H1 (cell line): ENCODE results near the gene ITSN1.

Experiments
- BACH1 ChIP-seq: IDR thresholded peaks from 2 replicates; pipeline ENCODE4 v1.6.1; 2012; ENCODE audit warnings: low read length, improper control_type of control experiment
- CTCF ChIP-seq, 3 experiments: IDR thresholded peaks; 1 replicate in 2 of 3; 2 replicates in 1 of 3; pipeline versions ENCODE4 v1.5.1 to v1.6.1; 2011; ENCODE audit warnings: low read length in 3 of 3, mild to moderate bottlenecking in 3 of 3, inconsistent platforms in 2 of 3, low read depth in 1 of 3, moderate library complexity in 1 of 3; ENCODE audit not compliant: insufficient read depth in 1 of 3; ENCODE audit errors: control extremely low read depth in 1 of 3
- GABPA ChIP-seq: IDR thresholded peaks from 2 replicates; pipeline ENCODE4 v1.6.1; 2011; ENCODE audit warnings: mild to moderate bottlenecking, low read length, moderate library complexity, borderline replicate concordance; ENCODE audit not compliant: insufficient read depth
- HDAC2 ChIP-seq, 2 experiments: fragments of 300-600 bp in 1 of 2; sonication (generic) in 1 of 2; IDR thresholded peaks; 2 replicates each; pipeline ENCODE4 v1.6.1; 2011 to 2012; ENCODE audit warnings: low read depth in 2 of 2, low read length in 2 of 2, mild to moderate bottlenecking in 2 of 2, moderate library complexity in 2 of 2, borderline replicate concordance in 1 of 2, inconsistent platforms in 1 of 2
- HDAC6 ChIP-seq: IDR thresholded peaks from one replicate; pipeline ENCODE4 v1.7.1; 2012; ENCODE audit warnings: low read depth, mild to moderate bottlenecking, inconsistent platforms, low read length, moderate library complexity
- NRF1 ChIP-seq: IDR thresholded peaks from 2 replicates; pipeline ENCODE4 v1.6.1; 2011; ENCODE audit warnings: mild to moderate bottlenecking, low read depth, low read length, improper control_type of control experiment
- SP2 ChIP-seq: IDR thresholded peaks from 2 replicates; pipeline ENCODE4 v1.6.1; 2012; ENCODE audit warnings: mild to moderate bottlenecking, low read length, inconsistent platforms
- TAF1 ChIP-seq: IDR thresholded peaks from 2 replicates; pipeline ENCODE4 v1.6.1; 2011; ENCODE audit warnings: mild to moderate bottlenecking, low read depth, low read length
- TF ChIP-seq, protein P1 (sequence below): IDR thresholded peaks from 2 replicates; pipeline ENCODE4 v1.6.1; 2011; ENCODE audit warnings: low read length, improper control_type of control experiment
- TF ChIP-seq, protein P2 (sequence below): IDR thresholded peaks from 2 replicates; pipeline ENCODE4 v1.6.1; 2011; ENCODE audit warnings: low read depth, mild to moderate bottlenecking, low read length; ENCODE audit not compliant: insufficient read depth
- TF ChIP-seq, protein P3 (sequence below): IDR thresholded peaks from 2 replicates; pipeline ENCODE4 v1.6.1; 2012; ENCODE audit warnings: low read length, inconsistent platforms

- TF ChIP-seq HDAC2 (IDR thresholded peaks at IDR 0.05; ENCODE audit: borderline replicate concordance in 1 of 2, low read depth in 2 of 2, low read length in 2 of 2): no peak
- TF ChIP-seq, protein P1, sequence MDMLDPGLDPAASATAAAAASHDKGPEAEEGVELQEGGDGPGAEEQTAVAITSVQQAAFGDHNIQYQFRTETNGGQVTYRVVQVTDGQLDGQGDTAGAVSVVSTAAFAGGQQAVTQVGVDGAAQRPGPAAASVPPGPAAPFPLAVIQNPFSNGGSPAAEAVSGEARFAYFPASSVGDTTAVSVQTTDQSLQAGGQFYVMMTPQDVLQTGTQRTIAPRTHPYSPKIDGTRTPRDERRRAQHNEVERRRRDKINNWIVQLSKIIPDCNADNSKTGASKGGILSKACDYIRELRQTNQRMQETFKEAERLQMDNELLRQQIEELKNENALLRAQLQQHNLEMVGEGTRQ: no peak
- TF ChIP-seq NRF1: no peak
- no peak for TF ChIP-seq GABPA
- TF ChIP-seq SP2: no peak
- TF ChIP-seq CTCF (IDR thresholded peaks at IDR 0.05; ENCODE audit: control extremely low read depth in 1 of 3, insufficient read depth in 1 of 3, low read depth in 1 of 3, low read length in 3 of 3): no peak
- TF ChIP-seq, protein P2, sequence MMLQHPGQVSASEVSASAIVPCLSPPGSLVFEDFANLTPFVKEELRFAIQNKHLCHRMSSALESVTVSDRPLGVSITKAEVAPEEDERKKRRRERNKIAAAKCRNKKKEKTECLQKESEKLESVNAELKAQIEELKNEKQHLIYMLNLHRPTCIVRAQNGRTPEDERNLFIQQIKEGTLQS: no peak
- TF ChIP-seq, protein P3, sequence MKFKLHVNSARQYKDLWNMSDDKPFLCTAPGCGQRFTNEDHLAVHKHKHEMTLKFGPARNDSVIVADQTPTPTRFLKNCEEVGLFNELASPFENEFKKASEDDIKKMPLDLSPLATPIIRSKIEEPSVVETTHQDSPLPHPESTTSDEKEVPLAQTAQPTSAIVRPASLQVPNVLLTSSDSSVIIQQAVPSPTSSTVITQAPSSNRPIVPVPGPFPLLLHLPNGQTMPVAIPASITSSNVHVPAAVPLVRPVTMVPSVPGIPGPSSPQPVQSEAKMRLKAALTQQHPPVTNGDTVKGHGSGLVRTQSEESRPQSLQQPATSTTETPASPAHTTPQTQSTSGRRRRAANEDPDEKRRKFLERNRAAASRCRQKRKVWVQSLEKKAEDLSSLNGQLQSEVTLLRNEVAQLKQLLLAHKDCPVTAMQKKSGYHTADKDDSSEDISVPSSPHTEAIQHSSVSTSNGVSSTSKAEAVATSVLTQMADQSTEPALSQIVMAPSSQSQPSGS: no peak
- no peak for TF ChIP-seq TAF1
- no peak for TF ChIP-seq BACH1
- no peak for TF ChIP-seq HDAC6
Observed at GRCh38 chr21:33667636-33668035, 25.3 kb downstream of the ITSN1 start.
